Measurements from ENCODE around the gene COPS4.

GRCh38 chr4:83071116-83071515, 36.1 kb downstream of the COPS4 start:
- TF ChIP-seq POLR2A (IDR thresholded peaks at IDR 0.05), result no peak
- TF ChIP-seq CTCF (IDR thresholded peaks at IDR 0.05), result no peak
- TF ChIP-seq EP300 (IDR thresholded peaks at IDR 0.05), result no peak
